IPS-18a (cell line): ENCODE measurements around the gene CGB5.
A peak's percentile ranks its signal among the peaks of the same experiment; 100 is the strongest.
"Not testable (repeated sequence)": the region's sequence is repeated elsewhere in the genome, so short reads cannot be mapped to it uniquely, and the experiment has no call there.

ENCODE experiments used
- H3K27ac ChIP-seq: one replicate; pipeline ENCODE4 v1.5.1; 2013; ENCODE audit warnings: low read length
- H3K27me3 ChIP-seq: one replicate; pipeline ENCODE4 v1.6.1; 2013; ENCODE audit warnings: mild to moderate bottlenecking, low read length; ENCODE audit not compliant: control insufficient read depth, insufficient read depth
- H3K36me3 ChIP-seq: one replicate; pipeline ENCODE4 v1.6.1; 2013; ENCODE audit warnings: low read depth, low read length; ENCODE audit not compliant: control insufficient read depth
- H3K4me1 ChIP-seq: one replicate; pipeline ENCODE4 v1.6.1; 2013; ENCODE audit warnings: low read depth, low read length; ENCODE audit not compliant: control insufficient read depth
- H3K4me3 ChIP-seq: one replicate; pipeline ENCODE4 v1.5.1; 2013; ENCODE audit warnings: low read length
- H3K9ac ChIP-seq: one replicate; pipeline ENCODE4 v1.6.1; 2013; ENCODE audit warnings: mild to moderate bottlenecking, low read length, moderate library complexity
- H3K9me3 ChIP-seq: one replicate; pipeline ENCODE4 v1.6.1; 2013; ENCODE audit warnings: low read depth, low read length; ENCODE audit not compliant: control insufficient read depth

The CGB5 gene

DNA sequence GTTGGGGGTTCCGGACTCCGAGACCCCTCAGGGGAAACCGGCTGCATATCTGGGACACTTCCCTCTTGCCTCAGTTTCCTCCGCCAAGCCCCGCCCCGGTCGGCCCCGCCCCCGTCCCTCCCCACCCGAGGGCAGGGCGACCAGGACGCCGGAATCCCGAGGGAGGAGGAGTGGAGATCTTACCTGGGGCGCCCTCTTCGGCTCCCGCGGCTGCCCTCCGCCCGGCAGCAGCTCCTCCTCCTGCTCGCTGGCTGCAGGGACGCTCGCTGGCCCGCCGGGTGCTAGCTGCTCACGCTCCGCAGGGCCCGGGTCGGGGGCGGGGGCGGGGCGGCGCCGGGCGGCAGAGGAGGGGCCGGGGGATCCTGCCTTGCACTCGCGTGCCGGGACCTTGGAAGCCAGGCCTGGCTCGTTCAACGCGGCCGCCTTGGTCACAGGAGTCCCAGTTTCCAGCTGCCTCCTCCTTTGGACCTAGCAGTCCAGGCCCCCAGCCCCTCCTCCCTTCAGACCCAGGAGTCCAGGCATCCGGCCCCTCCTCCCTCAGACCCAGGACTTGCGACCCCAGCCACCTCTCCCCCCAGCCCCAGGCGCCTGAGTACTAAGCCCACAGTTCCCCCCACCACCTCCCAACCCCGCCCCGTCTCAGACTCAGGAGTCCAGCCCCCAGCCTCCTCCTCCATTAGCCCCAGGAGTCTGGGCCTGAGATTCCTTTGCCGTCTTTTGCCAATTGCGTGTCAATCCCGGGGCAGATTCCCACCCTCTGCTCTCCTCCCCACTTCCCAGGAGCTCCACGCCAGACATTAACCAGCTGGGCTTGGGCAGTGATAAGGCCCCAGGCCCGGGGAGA, 21.3 kb downstream of the CGB5 start, which contains the start of gene NTF4:
TSS of gene NTF4 (minus strand) at position 51 of the 844 bp plus-strand sequence. CDS start 2,821 bp downstream, outside the sequence.
- H3K4me3 ChIP-seq, result peak within 1 kb of the TSS; percentile 52
- no peak within 1 kb of the TSS for H3K27ac ChIP-seq
- no peak within 1 kb of the TSS for H3K9ac ChIP-seq
- H3K9me3 ChIP-seq, result no peaks in the 10 kb centered on the region
- peaks cover 47% of the 10 kb centered on the region for H3K27me3 ChIP-seq
- H3K4me1 ChIP-seq, result peaks cover 13% of the 10 kb centered on the region
- H3K36me3 ChIP-seq, result no peaks in the 10 kb centered on the region

GRCh38 chr19:49065905-49066512, 22.4 kb downstream of the CGB5 start:
- no peak overlapping the region for H3K4me3 ChIP-seq
- H3K36me3 ChIP-seq, result no peaks in the 10 kb centered on the region
- no peak overlapping the region for H3K27ac ChIP-seq
- H3K9me3 ChIP-seq, result no peaks in the 10 kb centered on the region
- H3K27me3 ChIP-seq, result peaks cover 53% of the 10 kb centered on the region
- peaks cover 13% of the 10 kb centered on the region for H3K4me1 ChIP-seq
- H3K9ac ChIP-seq, result no peak overlapping the region

- H3K4me1 ChIP-seq, result peaks cover 13% of the 10 kb centered on the region
- no peaks in the 10 kb centered on the region for H3K36me3 ChIP-seq
- H3K27me3 ChIP-seq, result peaks cover 66% of the 10 kb centered on the region
- no peaks in the 10 kb centered on the region for H3K9me3 ChIP-seq
- no peak overlapping the region for H3K9ac ChIP-seq
- no peak overlapping the region for H3K27ac ChIP-seq
- no peak overlapping the region for H3K4me3 ChIP-seq
These were observed 23.9 kb downstream of the CGB5 start for GRCh38 chr19:49067554-49067953.

- Histone ChIP-seq H3K4me1 (peaks cover 13% of the 10 kb centered on the region), H3K36me3 (no peaks in the 10 kb centered on the region), H3K27me3 (peaks cover 80% of the 10 kb centered on the region), H3K4me3 (no peak overlapping the region), H3K9ac (no peak overlapping the region), H3K9me3 (no peaks in the 10 kb centered on the region), H3K27ac (no peak overlapping the region)
These were observed 25.4 kb downstream of the CGB5 start for GRCh38 chr19:49069026-49069425.

GRCh38 chr19:49070416-49070815, 26.8 kb downstream of the CGB5 start:
- Histone ChIP-seq H3K36me3 (no peaks in the 10 kb centered on the region), H3K27ac (no peak overlapping the region), H3K4me3 (no peak overlapping the region), H3K9ac (no peak overlapping the region), H3K4me1 (peaks cover 8% of the 10 kb centered on the region), H3K27me3 (peaks cover 81% of the 10 kb centered on the region), H3K9me3 (no peaks in the 10 kb centered on the region)

GRCh38 chr19:49071860-49072547, 28.4 kb downstream of the CGB5 start:
- Histone ChIP-seq H3K36me3 (no peaks in the 10 kb centered on the region), H3K4me1 (no peaks in the 10 kb centered on the region), H3K27ac (no peak overlapping the region), H3K9ac (no peak overlapping the region), H3K27me3 (peaks cover 66% of the 10 kb centered on the region), H3K4me3 (no peak overlapping the region), H3K9me3 (no peaks in the 10 kb centered on the region)

GRCh38 chr19:49073514-49074378, 30.1 kb downstream of the CGB5 start:
- Histone ChIP-seq H3K36me3 (no peaks in the 10 kb centered on the region), H3K4me3 (no peak overlapping the region), H3K9ac (no peak overlapping the region), H3K9me3 (no peaks in the 10 kb centered on the region), H3K27ac (no peak overlapping the region), H3K4me1 (no peaks in the 10 kb centered on the region), H3K27me3 (peaks cover 54% of the 10 kb centered on the region)

DNA sequence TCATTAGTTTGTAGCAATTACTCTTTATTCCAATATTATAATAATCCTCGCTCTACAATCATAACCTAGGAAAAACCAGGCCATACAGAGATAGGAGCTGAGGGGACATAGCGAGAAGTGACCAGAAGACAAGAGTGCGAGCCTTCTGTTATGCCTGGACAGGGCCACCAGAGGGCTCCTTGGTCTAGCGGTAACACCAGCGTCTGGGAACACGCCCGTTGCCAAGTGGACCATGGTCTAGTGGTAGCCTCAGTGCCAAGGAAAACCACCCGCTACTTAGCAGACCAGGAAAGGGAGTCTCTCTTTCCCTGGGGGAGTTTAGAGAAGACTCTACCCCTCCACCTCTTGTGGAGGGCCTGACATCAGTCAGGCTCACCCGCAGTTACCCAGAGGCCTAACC, 31.2 kb downstream of the CGB5 start:
- not testable (repeated sequence) for H3K36me3 ChIP-seq, H3K9me3 ChIP-seq, H3K4me1 ChIP-seq, H3K27ac ChIP-seq, H3K4me3 ChIP-seq, H3K9ac ChIP-seq
- H3K27me3 ChIP-seq, result peaks cover 43% of the 10 kb centered on the region

GRCh38 chr19:49080392-49080791, 36.7 kb downstream of the CGB5 start:
- Histone ChIP-seq H3K9ac (no peak overlapping the region), H3K4me3 (no peak overlapping the region), H3K27ac (no peak overlapping the region), H3K27me3 (peaks cover 8% of the 10 kb centered on the region), H3K4me1 (no peaks in the 10 kb centered on the region), H3K36me3 (no peaks in the 10 kb centered on the region), H3K9me3 (no peaks in the 10 kb centered on the region)

DNA sequence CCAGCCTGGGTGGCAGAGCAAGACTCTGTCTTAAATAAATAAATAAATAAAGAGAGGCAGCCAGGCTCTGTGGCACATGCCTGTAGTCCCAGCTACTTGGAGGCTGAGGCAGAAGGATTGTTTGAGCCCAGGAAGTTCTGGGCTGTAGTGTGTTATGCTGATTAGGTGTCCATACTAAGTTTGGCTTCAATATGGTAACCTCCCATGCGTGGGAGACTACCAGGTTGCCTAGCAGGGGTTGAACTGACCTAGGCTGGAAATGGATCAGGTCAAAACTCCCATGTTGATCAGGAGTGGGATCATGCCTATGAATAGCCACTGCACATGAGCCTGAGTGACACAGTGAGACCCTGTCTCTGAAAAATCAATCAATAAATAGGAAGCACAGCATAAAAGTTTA, 37.6 kb downstream of the CGB5 start:
- no peaks in the 10 kb centered on the region for H3K9me3 ChIP-seq
- H3K27ac ChIP-seq, result no peak overlapping the region
- no peak overlapping the region for H3K4me3 ChIP-seq
- H3K9ac ChIP-seq, result no peak overlapping the region
- H3K36me3 ChIP-seq, result no peaks in the 10 kb centered on the region
- H3K4me1 ChIP-seq, result no peaks in the 10 kb centered on the region
- peaks cover 8% of the 10 kb centered on the region for H3K27me3 ChIP-seq
